ENCODE results near the gene KRT6B. TPM values are rescaled to one million over a fixed set of nuclear protein-coding genes. Genes with fewer than 3 reads are reported as not detected.
A peak's percentile ranks its signal among the peaks of the same experiment; 100 is the strongest.

KRT6B gene
- total RNA-seq, 6 experiments from 2014 or later: 0.13 TPM; not detected in 5

DNA sequence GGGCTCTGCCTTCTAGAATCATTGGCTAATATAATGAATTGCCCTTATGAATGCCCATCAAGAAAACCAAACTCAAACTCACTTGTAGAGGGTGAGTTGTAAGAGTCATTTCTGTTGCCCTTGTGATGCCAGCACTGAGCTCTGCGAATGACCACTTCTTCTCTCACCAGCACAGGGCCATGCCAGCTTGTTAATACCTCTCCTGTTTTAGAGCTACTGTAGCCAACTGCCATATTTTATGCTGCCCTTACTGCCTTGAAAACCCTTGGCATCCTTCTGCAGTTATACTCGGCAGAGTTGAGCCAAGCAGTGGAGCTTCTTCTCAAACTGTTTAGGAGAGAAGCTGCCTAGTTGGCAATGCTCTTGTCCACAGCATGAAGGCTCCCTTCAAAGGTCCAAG lies 25.9 kb downstream of the KRT6B start:
- Histone ChIP-seq H3K36me3 (no peaks in the 10 kb centered on the region), H3K4me3 (no peak overlapping the region), H3K27me3 (no peaks in the 10 kb centered on the region), H3K9me3 (no peaks in the 10 kb centered on the region), H3K27ac (no peak overlapping the region), H3K4me1 (no peaks in the 10 kb centered on the region)
- no peak for ATAC-seq
- no peak for DNase-seq
- intact Hi-C loops (cut with DNase I): no loop called here
- 100% methylated on average over 1 of the region's 2 CpGs for WGBS (ENCODE audit: insufficient coverage, low coverage, low lambda C conversion rate, missing lambda C conversion rate)
- TF ChIP-seq, protein P1, sequence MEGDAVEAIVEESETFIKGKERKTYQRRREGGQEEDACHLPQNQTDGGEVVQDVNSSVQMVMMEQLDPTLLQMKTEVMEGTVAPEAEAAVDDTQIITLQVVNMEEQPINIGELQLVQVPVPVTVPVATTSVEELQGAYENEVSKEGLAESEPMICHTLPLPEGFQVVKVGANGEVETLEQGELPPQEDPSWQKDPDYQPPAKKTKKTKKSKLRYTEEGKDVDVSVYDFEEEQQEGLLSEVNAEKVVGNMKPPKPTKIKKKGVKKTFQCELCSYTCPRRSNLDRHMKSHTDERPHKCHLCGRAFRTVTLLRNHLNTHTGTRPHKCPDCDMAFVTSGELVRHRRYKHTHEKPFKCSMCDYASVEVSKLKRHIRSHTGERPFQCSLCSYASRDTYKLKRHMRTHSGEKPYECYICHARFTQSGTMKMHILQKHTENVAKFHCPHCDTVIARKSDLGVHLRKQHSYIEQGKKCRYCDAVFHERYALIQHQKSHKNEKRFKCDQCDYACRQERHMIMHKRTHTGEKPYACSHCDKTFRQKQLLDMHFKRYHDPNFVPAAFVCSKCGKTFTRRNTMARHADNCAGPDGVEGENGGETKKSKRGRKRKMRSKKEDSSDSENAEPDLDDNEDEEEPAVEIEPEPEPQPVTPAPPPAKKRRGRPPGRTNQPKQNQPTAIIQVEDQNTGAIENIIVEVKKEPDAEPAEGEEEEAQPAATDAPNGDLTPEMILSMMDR (IDR thresholded peaks at IDR 0.05): no peak
- no peak for TF ChIP-seq POLR2A (IDR thresholded peaks at IDR 0.05)

DNA sequence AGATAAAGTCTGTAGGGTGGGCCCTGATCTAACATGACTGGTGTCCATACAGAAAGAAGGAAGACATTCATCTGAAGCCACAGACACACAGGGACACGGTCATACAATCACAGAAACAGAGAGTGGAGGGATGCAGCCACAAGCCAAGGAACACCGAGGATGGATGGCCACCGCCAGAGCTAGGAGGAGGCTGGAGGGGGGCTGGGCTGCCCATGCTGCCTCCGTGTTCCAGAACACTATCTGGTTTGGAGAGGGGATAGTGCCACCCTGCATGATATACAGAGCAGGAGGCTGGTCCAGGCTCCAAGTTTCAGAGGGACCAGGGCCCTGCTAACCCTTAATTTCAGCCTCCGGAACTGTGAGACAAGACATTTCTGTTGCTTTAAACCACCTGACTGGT lies 26.5 kb downstream of the KRT6B start:
- Histone ChIP-seq H3K4me3 (no peak overlapping the region), H3K4me1 (no peaks in the 10 kb centered on the region), H3K9me3 (no peaks in the 10 kb centered on the region), H3K27me3 (no peaks in the 10 kb centered on the region), H3K36me3 (no peaks in the 10 kb centered on the region), H3K27ac (no peak overlapping the region)
- TF ChIP-seq, protein P1 (IDR thresholded peaks at IDR 0.05): no peak
- TF ChIP-seq POLR2A (IDR thresholded peaks at IDR 0.05): no peak
- ATAC-seq (no peak), DNase-seq (no peak)
- WGBS (ENCODE audit: insufficient coverage, low coverage, low lambda C conversion rate, missing lambda C conversion rate): 50% methylated on average over 2 of the region's 5 CpGs
- intact Hi-C loops (cut with DNase I): no loop called here

DNA sequence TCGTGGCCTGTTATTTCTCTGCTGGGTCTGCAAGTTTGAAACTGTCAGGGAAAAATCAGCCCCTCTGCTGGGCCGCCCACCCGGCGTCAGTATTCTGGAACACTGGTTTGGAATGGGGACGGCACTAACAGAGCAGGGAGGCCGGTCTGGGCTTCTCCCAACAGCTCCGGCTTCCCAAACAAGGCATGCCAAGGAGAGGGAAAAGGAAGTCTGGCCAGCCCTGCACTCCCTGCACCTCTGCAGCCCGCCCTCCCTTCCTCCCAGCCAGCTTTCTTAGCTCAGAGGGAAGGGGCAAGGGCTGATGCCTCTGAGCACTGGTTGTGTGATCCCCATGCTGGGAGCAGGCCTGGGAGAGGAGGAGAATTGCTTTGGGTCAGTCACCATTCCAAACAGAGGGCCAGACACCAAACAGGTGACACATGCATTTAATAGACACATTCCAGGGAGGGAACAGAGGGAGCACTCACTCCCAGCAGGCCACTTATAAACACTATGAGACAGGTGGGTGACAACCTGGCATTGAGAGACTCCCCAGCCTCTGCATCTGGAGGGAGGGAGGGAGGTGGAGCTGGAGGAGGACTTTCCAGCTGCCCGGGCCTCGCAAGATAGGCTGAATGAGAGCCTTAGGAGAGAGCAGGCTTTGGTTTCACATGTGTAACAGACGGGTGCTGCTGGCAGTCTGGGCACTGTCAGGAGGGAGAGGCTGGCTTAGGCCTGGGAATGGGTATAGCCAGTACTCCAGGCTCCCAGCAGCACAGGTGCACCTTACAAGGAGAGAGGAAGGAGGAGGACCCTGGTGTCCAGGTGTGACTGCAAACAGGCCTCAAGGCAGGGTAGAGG lies 28.1 kb downstream of the KRT6B start:
- DNase-seq (no peak), ATAC-seq (peak in 2 of 4 donors; percentile 18 to 38)
- no peak overlapping the region for H3K27ac ChIP-seq
- 70% methylated on average over 2 of the region's 11 CpGs for WGBS (ENCODE audit: insufficient coverage, low coverage, low lambda C conversion rate, missing lambda C conversion rate)
- H3K36me3 ChIP-seq: no peaks in the 10 kb centered on the region
- TF ChIP-seq, protein P1 (IDR thresholded peaks at IDR 0.05): no peak
- no peak for TF ChIP-seq POLR2A (IDR thresholded peaks at IDR 0.05)
- H3K9me3 ChIP-seq: no peaks in the 10 kb centered on the region
- intact Hi-C loops (cut with DNase I): no loop called here
- no peak overlapping the region for H3K4me3 ChIP-seq
- no peaks in the 10 kb centered on the region for H3K27me3 ChIP-seq
- H3K4me1 ChIP-seq: no peaks in the 10 kb centered on the region

DNA sequence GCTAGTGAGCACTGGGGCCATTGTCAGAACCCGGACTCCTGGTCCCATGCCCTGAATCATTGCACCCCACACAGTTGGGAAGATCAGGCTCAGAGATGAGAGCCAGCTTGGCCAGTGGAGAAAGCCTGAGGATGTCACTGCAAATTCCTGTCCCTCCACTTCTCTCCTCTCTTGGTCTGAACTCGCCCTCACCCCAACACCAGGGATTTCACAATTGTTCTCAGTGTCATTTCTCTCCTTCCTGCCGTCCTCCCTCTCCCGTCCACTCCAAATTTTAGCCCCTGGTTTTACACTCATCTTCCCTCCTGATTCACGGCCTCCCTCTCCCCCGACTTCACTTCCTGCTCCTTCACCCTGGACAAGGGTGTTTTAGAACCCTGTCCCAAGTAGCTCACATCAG lies 28.9 kb downstream of the KRT6B start:
- no peak for ATAC-seq
- no peak overlapping the region for H3K27ac ChIP-seq

More for the DNA sequence above, 28.9 kb downstream of the KRT6B start:
- intact Hi-C loops (cut with DNase I): no loop called here
- Histone ChIP-seq H3K4me3 (no peak overlapping the region), H3K27me3 (no peaks in the 10 kb centered on the region), H3K4me1 (no peaks in the 10 kb centered on the region), H3K36me3 (no peaks in the 10 kb centered on the region), H3K9me3 (no peaks in the 10 kb centered on the region)
- 33% methylated on average over 3 of the region's 6 CpGs for WGBS (ENCODE audit: insufficient coverage, low coverage, low lambda C conversion rate, missing lambda C conversion rate)
- no peak for TF ChIP-seq POLR2A (IDR thresholded peaks at IDR 0.05)
- TF ChIP-seq, protein P1 (IDR thresholded peaks at IDR 0.05): no peak
- no peak for DNase-seq
